Muscle of arm (tissue), 12 donors: ENCODE data around the gene PDCD4. TPM values are rescaled to one million over a fixed set of nuclear protein-coding genes. Genes with fewer than 3 reads are reported as not detected.

Experiments used
- DNase-seq: peaks from one replicate; pipeline ENCODE4 v3.0.0-alpha.2; 2013
- polyA plus RNA-seq, 12 donors: library from polyadenylated mRNA; unstranded; fragments of 120-200 nt; gene quantifications; one replicate each; pipeline ENCODE4 v1.2.1, GENCODE V29; 2013; ENCODE audit not compliant: insufficient read length in 12 of 12

The PDCD4 gene
- polyA plus RNA-seq, 12 donors: 147 to 2,025 (median 175) TPM

- no peak for DNase-seq
Measured at GRCh38 chr10:110840225-110840922, 31.4 kb upstream of the PDCD4 start.

GRCh38 chr10:110840923-110841428 is 30.8 kb upstream of the PDCD4 start:
- no peak for DNase-seq

- DNase-seq: no peak
Measured at GRCh38 chr10:110841767-110842267, 29.9 kb upstream of the PDCD4 start.

GRCh38 chr10:110842326-110842904 is 29.3 kb upstream of the PDCD4 start:
- no peak for DNase-seq

- no peak for DNase-seq
Measured at GRCh38 chr10:110843031-110843430, 28.7 kb upstream of the PDCD4 start.

- no peak for DNase-seq
Measured at GRCh38 chr10:110843796-110844616, 27.7 kb upstream of the PDCD4 start.

- DNase-seq: no peak
Measured at GRCh38 chr10:110844617-110844881, 27.2 kb upstream of the PDCD4 start.

GRCh38 chr10:110845192-110845755 is 26.5 kb upstream of the PDCD4 start:
- no peak for DNase-seq

GRCh38 chr10:110845756-110846620 is 25.7 kb upstream of the PDCD4 start:
- DNase-seq: no peak

- no peak for DNase-seq
Measured at GRCh38 chr10:110847374-110847773, 24.4 kb upstream of the PDCD4 start.

- no peak for DNase-seq
Measured at GRCh38 chr10:110848106-110848505, 23.6 kb upstream of the PDCD4 start.

- no peak for DNase-seq
Measured at GRCh38 chr10:110850099-110850498, 21.6 kb upstream of the PDCD4 start.

GRCh38 chr10:110851020-110851612 is 20.6 kb upstream of the PDCD4 start:
- DNase-seq: no peak

GRCh38 chr10:110852255-110852896 is 19.4 kb upstream of the PDCD4 start:
- DNase-seq: no peak

- no peak for DNase-seq
Measured at GRCh38 chr10:110852947-110853346, 18.8 kb upstream of the PDCD4 start.

GRCh38 chr10:110853921-110854605 is 17.7 kb upstream of the PDCD4 start:
- no peak for DNase-seq

GRCh38 chr10:110857265-110858171 is 14.2 kb upstream of the PDCD4 start:
- no peak for DNase-seq

- DNase-seq: no peak
Measured at GRCh38 chr10:110858297-110858934, 13.3 kb upstream of the PDCD4 start.
